Ammon's horn (tissue), 1 donor: ENCODE data around the gene ZNF630.
"Not testable (repeated sequence)": the region's sequence is repeated elsewhere in the genome, so short reads cannot be mapped to it uniquely, and the experiment has no call there.

Experiments
- DNase-seq: peaks from one replicate; pipeline ENCODE4 v3.0.0-alpha.2; 2016; ENCODE audit warnings: low spot score

Gene ZNF630

DNA sequence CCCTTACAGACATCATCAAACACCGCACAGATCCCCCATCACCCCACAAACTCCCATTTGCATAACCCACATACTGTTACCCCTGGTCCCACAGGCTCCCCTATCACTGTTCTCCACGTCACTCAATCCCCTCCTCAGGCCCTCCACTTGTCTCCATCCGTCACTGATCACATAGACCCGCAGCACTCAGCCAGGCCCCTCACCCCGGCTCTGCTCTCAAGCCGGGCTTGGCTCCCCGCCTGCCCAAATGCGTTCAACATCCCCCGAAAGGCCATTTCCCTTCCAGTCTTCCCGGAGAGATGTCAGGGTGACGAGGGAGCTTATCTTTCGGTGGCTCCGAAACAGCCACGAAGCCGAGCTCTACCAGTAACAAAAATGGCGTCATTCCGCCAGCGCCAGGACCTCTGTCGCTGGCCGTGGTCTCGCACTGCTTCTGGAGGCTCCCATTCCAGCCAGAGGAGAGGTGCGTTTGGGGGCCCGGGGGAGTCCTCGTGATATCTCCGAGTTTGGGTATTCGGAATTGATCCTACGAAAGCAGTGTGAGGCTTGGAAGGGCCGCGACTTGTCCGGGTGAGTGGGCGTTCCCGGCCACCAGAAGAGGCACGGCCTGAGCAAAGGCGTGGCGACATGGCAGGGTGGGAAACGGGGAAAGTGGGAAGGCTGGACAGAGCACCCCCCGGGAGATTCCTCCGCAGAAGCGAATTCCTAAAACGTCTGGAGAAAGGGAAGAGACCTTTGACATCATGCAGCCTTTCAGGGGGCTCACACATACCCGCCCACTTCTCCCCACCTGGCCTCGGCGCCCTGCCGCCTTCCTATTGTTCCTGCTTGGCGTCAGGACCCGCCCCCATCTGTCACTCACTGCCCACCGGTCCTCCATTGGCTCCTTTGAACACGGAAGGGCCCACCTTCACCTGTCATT, at the start of gene ZNF630:
Gene ZNF630 (minus strand): TSS at position 577 of the 922 bp plus-strand sequence. CDS start 4,754 bp downstream, outside the sequence.
- peak; percentile 80 for DNase-seq

DNA sequence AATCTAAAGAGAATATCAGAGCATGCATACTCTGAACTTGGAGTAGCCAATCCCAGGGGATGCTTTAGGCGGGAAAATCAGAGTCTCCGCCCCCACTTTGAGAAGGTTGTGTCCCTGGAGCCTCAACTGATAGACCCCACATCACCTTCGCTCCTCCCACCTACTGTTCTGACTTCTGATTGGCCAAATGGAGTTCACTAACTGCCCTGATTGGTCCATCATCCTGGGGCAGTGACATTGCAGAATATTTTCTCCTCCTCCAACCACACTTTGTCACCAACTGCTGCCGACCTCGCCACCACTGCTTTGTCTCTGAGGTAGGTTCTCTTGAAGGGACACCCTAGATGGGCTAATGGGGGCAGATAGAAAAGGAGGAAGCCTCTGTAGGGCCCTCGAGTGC, 36.3 kb upstream of the ZNF630 start:
- DNase-seq, result no peak

DNA sequence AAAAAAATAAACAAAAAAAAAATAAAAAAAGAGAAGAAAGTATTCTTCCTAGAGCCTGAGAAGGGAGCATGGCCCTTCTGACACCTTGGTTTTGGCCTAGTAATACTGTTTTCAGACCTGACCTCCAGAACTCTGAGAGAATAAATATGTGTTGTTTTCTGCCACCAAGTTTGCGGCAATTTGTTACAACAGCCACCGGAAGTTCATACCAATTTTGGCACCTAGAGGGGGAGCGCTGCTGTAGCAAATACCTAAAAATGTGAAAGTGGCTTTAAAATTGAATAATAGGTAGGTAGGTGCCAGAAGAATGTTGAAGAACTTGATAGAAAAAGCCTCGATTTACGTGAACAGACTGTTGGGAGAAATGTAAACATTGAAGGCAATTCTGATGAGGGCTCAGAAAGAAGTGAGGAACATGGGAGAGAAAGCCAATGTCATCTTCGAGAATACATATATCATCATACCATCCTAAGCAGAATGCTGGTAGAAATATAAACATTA, 31.5 kb upstream of the ZNF630 start:
- no peak for DNase-seq

DNA sequence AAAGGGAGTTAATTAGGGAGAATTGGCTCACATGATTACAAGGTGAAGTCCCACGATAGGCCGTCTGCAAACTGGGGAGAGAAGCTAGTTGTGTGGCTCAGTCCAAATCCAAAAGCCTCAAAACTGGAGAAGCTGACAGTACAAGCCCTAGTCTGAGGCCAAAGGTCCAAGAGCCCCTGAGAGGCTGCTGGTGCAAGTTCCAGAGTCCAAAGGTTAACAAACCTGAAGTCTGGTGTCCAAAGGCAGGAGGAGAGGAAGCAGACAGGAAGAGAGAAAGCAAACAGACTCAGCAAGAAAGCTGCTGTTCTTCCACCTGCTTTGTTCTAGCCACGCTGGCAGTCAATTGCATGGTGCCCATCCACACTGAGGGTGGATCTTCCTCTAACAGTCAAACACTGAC, 30.0 kb upstream of the ZNF630 start:
- DNase-seq, result no peak

DNA sequence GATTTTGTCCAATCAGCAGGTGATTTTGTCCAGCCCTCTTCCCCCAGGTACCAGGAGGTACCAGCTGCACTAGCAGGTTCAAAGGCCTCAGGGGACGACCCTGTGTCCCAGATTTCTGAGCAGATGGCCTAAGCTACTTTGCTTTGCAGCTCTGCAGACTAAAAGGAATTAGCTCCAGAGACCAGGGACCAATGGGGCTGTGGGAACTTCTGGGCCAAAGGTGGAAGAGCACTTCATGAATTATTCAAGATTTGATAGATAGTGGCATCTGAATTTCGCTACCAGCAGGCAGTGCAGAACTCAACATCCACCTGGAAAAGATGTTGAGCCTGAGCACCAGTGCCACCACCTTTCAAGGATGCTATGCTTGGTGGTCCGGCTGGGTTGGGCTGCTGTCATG, 21.1 kb upstream of the ZNF630 start:
- DNase-seq, result not testable (repeated sequence)

DNA sequence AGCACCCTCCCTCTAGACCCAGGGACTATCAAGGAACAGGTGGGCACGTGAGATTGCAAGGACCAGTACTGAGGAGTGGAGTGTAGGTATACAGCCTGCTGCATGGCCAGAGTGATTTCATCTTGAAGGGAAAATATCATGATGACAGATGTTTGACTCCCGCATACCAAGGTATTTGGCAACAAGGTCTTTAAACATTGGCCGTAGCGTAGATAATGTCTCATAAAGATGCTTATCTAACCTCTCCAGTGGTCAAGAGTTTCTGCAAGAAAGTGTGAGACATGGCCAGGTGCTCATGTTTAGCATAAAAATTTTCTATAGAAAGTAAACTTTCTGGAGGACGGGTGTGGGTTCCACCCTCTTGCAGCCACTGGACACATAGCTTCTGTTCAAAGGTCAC, 18.7 kb upstream of the ZNF630 start:
- DNase-seq, result no peak

DNA sequence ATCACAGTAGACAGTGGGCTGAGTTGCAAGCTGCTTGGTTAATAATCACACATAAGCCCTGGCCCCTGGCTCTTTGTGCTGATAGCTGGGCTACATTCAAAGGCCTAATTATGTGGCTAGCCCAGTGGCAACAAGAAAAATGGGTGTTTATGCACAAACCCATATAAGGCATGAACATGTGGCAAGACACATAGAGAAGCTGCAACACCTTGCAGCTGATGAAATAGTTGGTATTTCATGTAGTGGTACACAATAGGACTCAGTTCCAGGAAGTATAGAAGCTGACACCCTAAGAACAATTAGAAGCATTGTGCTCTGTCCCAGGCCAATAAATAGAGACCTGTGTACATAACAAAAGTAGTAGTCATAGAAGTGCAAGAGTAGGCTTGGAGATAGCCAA, 14.6 kb upstream of the ZNF630 start:
- DNase-seq, result no peak

DNA sequence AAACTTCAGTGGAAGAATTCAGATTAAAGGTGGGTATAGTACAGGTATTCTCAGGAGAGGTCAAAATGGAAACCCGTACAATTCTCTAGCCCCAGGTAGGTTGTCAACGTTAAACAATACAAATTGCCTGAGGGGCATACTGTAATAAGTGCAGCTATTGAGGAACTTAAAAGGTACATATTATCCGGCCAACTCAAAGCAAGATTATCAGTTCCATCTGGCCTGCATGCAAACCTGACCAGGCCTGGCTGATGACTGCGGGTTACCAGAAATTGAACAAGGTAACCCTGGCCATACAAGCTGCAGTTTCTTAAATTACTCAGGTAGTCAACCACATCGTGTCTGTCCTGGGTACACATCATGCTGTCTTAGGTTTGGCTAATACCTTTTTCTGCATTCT, 12.3 kb upstream of the ZNF630 start:
- no peak for DNase-seq

DNA sequence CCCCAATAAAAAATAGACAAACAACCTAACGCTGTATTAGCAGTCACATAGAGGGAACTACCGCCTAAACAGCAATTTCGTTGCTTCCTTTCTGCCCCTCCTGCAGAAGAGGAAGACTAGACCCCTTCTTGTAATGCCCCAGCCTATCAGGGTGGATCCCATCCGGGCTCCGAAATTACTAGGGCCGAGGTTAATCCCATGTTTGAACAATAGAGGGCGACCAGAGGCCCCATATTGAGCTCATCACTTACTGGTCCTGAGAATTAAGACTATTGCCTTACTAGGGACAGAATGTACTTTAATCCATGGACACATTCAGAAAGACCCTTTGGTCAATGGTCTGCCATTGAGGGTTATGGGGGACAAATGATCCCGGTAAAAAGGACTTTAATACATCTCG, 11.8 kb upstream of the ZNF630 start:
- DNase-seq, result peak; percentile 23

DNA sequence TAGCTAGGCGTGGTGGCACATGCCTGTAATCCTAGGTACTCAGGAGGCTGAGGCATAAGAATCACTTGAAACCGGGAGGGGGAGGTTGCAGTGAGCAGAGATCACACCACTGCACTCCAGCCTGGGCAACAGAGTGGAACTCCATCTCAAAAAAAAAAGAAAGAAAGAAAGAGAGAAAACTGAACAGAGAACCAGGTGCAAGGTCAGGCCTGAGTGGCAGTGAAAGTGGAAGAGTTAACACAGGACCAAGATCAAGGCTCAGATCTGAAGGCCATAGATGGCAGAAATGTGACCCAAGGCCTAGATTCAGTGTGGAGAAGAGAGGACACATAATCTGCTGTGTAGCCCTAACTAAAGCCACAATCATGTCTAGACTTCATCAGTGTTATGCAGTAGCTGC, 4.9 kb upstream of the ZNF630 start:
- DNase-seq, result no peak

DNA sequence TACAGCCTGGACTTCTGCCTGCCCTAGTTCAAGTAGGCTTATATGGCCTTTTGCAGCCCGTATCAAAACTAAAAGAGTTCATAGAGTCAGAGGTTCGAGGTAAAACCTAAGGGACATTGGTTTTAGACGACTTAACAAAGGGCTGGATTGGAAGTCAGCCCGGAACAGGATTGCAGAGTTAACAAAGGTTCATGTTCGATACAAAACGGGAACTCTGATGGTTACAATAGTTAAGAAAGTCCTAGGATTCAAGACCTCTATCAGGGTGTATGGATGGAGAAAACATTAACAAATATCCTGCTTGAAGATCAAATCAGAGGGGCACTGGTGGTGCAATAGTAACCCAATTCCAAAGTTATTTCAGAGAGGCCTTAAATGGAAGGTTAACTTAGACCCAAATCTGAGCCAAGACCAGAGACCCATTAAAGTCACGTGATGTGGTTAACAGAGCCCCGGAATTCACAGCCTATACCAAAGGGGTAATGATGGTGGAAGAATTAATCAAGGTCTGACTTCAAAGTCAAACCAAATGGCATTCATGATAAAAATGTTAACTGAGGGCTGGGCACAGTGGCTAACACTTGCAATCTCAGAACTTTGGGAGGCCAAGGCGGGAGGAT, 656 bp upstream of the ZNF630 start:
- no peak for DNase-seq

DNA sequence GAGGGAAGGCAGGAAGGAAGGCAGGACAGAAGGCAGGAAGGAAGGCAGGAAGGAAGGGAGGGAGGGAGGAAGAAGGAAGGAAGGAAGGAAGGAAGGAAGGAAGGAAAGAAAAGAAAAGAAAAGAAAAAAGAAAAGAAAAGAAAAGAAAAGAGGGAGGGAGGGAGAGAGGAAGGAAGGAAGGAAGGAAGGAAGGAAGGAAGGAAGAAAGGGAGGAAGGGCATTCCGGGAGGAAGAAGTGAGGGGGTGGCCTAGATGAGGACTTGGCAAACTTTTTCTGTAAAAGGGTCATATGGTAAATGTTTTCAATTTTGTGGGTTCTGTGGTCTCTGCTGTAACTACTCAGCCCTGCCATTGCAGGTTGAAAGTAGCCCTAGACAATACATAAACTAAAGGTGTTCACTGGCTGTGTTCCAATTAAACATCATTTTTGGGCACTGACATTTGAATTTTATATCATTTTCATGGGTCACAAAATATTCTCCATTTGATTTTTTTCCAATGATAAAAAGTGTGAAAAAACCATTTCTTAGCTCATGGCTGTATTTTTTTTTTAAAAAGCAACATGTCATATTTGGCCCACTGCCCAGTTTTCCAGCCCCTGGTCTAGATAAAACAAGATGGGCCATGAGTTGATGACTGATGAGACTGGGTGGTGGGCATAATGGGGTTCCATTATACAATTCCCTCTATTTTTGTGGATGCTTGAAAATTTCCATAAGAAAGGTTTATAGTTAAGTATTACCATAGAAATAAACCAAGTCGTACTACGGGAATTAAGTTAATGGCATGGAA, 3.1 kb downstream of the ZNF630 start:
- no peak for DNase-seq

DNA sequence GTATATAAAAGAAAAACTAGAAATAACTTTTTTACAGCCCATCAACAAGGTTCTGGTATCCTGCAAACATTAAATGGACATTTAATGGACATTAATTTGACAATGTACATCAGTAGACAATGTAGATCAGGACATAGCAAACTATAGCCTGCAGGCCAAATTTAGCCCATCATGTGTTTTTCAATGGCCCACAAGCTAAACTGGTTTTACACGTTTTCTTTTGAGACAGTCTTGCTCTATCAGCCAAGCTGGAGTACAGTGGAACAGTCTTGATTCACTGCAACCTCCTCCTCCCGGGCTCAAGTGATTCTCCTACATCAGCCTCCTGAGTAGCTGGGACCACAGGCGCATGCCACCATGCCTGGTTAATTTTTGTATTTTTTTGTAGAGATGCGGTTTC, 7.2 kb downstream of the ZNF630 start:
- DNase-seq, result no peak

DNA sequence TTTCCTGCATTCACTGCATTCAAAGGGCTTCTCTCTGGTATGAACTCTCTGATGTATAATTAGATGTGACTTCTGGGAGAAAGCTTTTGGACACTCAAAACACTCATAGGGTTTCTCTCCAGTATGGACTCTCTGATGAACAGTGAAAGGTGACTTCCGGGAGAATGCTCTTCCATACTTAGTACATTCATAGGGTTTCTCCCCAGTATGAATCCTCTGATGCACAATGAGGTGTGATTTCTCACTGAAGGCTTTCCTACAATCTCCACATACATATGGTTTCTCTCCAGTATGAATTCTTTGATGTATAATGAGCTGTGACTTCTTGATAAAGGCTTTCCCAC, 12.2 kb downstream of the ZNF630 start:
- DNase-seq, result no peak

DNA sequence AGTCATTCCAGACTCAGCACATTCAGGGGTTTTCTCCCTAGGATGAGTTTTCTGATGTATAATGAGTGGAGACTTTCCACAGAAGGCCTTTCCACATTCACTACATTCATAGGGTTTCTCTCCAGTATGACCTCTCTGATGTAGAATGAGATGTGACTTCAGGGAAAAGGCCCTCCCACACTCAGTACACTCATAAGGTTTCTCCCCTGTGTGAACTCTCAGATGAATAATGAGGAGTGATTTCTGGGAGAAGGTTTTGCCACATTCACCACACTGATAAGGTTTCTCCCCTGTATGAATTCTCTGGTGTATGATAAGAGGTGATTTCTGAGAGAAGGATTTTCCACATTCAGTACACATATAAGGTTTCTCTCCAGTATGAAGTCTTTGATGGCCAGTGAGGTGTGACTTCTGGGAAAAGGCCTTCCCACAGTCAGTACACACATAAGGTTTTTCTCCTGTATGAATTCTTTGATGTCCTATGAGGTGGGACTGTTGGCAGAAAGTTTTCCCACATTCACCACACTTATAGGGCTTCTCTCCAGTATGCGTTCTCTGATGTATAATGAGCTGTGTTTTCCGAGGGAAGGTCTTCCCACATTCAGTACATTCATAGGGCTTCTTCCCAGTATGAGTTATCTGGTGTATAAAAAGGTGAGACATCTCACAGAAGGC, 12.7 kb downstream of the ZNF630 start:
- DNase-seq, result no peak

DNA sequence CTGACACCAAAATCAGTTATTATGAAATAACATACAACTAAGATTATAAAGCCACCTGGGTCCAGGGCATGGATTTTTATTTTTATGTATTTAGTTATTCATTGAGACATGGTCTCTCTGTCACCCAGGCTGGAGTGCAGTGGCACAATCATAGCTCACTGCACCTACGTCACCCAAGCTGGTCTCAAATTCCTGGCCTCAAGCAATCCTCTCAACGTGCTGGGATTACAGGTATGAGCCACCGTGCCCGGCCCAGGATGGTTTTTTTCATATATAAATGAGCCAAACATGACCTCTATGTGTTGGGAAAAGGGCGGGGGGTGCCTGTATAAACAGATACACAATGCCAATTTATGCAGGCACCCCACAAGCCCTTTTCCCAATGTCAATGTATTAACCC, 24.6 kb downstream of the ZNF630 start:
- DNase-seq, result no peak

DNA sequence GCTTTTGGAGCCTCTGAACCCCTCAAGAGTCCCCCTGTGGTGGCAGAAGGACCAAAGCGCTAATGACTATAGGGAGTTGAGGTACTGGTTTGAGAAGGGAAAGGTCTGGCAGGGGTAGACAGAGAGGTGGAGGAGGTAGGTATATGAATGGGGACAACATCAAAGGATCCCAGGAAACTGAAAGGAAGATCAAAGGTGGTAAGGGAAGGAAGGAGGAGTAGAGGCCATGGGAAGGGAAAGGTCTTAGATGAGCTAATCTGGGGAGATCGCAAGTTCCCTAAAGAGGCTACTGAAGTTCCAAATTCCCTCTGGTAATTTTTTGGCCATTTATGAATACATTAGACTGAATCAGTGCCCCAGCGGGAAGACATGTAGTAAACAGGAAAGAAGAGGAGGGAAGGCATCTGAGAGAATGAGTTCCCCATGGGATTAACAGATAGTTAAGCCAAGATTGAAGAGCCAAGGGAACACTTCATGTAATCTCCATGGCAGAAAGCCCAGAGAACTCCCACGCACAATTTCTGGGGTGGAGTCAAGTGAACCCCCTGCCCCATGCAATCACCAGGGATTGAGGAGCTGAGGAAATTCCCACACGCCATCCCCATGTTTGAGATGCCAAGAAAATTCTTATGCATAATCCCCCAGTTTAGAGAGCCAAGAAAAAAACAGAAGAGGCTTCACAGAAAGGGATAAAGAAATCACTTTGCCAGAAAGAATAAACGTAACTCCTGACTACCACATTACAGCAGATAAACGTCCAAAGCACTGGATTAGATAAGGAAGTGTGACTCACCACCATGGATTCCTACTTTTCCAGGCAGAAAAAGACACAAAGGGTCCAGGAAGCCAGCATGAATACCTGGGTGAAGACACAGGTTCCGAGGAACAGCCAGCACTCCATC, 25.8 kb downstream of the ZNF630 start:
- DNase-seq, result no peak

DNA sequence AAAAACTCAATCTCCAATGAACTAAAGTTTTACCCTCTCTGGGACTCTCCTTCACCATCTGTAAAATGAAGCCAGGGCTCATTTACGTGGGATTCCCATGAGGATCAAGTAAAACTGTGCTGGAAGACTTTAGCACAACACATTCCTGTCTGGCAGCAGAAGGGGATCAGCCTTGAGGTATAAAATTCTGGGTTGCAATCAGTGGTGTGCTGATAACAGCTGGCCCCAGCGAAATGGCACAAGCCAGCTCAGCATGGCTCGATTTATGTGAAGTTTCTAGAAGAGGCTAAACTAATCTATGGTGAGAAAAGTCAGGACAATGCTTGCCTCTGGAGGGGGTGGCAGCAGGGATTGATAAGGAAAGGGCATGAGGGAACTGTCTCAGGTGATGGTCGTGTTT, 28.4 kb downstream of the ZNF630 start:
- DNase-seq, result no peak

DNA sequence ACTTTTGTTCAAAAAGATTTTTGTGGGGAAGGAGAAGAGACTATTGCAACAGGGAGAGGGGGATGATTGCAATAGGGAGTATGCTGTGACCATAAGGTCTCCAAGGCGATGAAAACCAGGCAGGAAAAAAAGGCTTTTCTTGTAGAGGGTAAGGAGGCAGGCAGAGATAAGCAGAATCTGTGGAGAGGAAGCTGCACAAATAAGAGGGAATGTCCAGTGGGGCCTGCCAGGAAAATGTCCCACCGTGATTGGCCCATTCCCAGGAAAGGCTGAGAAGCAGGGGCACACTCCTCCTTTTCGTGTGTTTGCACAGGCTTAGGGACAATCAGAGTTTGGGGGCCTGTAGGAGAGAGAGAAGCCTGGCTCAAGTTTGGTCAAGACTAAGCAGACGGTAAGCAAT, 35.5 kb downstream of the ZNF630 start:
- DNase-seq, result no peak

DNA sequence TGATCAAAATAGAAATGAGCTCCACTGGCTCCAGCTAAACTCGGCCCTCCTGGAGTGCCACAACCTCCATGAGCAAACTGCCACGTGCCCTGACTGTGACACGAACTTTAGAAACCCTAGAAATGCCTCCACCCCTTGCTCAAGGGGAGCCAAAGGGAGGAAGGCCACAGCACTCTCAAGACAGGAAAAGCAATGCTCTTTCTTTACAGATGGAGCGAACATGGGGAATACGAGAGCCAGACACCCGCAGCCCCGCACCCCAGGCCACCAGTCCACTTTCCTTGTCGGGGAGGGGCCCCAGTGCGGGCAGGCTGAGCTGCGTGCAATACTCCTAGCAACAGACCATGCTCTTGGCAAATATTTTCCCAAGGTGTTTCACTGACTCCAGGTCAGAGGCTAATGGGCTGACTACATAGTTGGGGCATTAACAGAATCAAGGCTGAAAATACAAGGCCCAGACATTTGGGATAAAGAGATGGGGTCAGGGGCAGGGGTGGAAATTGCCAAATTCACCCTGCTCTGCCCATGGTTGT, 40.7 kb downstream of the ZNF630 start:
- not testable (repeated sequence) for DNase-seq

DNA sequence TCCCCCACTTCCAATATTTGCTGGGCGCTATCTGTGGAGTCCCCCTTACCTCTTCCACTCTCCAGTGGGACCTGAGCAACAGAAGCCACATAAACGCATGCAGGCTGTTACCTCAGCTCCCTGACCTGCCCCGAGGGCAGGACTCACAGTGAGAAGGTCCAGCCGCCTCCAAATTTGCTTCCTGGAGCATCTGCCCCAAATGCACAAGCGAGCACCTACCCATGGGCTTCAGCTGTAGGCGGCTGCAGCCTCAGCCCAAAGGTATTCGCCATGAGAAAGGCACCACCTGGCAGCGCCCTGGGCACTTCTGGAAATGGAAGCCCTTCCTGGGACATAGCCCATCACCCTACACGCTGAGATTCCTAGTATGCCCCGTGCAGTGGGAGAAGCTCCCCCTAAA, 41.2 kb downstream of the ZNF630 start:
- DNase-seq, result no peak
